NAMALWA (cell line): Measurements from ENCODE around the gene KIN.
"Not testable (repeated sequence)": the region's sequence is repeated elsewhere in the genome, so short reads cannot be mapped to it uniquely, and the experiment has no call there.

ENCODE experiments used
- DNase-seq: peaks from one replicate; pipeline ENCODE4 v3.0.0-alpha.2; 2015; ENCODE audit warnings: low spot score

The KIN gene

GRCh38 chr10:7722927-7723529 lies 64.8 kb downstream of the KIN start:
- DNase-seq = no peak

- no peak for DNase-seq
These were observed 67.3 kb downstream of the KIN start for GRCh38 chr10:7720478-7720877.

- DNase-seq = no peak
These were observed 69.1 kb downstream of the KIN start for GRCh38 chr10:7718685-7719084.

GRCh38 chr10:7717767-7718166 lies 70.0 kb downstream of the KIN start:
- no peak for DNase-seq

- no peak for DNase-seq
These were observed 72.3 kb downstream of the KIN start for GRCh38 chr10:7715515-7715914.

- not testable (repeated sequence) for DNase-seq
These were observed 76.7 kb downstream of the KIN start for GRCh38 chr10:7711075-7711474.

- no peak for DNase-seq
These were observed 77.3 kb downstream of the KIN start for GRCh38 chr10:7710446-7710845.

GRCh38 chr10:7708832-7709231 lies 79.0 kb downstream of the KIN start:
- no peak for DNase-seq

GRCh38 chr10:7707858-7708622 lies 79.8 kb downstream of the KIN start:
- DNase-seq = no peak

GRCh38 chr10:7707102-7707501 lies 80.7 kb downstream of the KIN start:
- DNase-seq = no peak

- no peak for DNase-seq
These were observed 81.2 kb downstream of the KIN start for GRCh38 chr10:7706534-7707073.

- no peak for DNase-seq
These were observed 82.5 kb downstream of the KIN start for GRCh38 chr10:7705341-7705740.

- DNase-seq = no peak
These were observed 83.4 kb downstream of the KIN start for GRCh38 chr10:7704071-7705016.

GRCh38 chr10:7703140-7703539 lies 84.7 kb downstream of the KIN start, which contains the start of gene ITIH2:
Gene ITIH2, plus strand, starts transcription at chr10:7703316. Its CDS starts 119 bp downstream, at chr10:7703435.
- no peak for DNase-seq

- no peak for DNase-seq
These were observed 85.4 kb downstream of the KIN start for GRCh38 chr10:7702288-7702812.

GRCh38 chr10:7701158-7701742 lies 86.5 kb downstream of the KIN start:
- no peak for DNase-seq
